HG03064 (cell line): ENCODE results near the gene OR52E5.

Experiments
- ATAC-seq: cut with Tn5 transposase; IDR thresholded peaks from one replicate; pipeline ENCODE4 v1.9.1; 2021; ENCODE audit warnings: low read depth; ENCODE audit not compliant: unreplicated experiment

The OR52E5 gene

DNA sequence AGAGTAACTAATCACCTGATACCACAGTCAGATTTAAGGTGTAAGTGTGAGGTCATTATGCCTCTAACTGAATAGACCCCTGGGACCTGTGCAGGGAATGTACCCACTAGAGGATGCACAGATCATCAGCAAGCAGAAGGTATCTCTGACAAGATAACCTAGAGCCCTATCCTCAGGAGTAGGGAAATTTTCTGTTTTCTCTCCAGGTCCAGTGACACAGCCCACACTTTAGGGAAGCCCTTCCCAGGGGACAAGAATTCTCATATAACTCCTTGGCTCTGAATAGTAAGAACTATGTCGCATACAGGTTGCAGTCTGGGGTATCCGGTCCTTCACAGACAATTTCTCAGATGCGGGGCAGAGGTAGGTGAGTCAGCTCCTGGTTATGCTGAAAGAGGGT, at the start of gene OR52E5:
Gene OR52E5 (plus strand): TSS at position 301 of the 400 bp plus-strand sequence. CDS start 7,569 bp downstream, outside the sequence.
- ATAC-seq = no peak

DNA sequence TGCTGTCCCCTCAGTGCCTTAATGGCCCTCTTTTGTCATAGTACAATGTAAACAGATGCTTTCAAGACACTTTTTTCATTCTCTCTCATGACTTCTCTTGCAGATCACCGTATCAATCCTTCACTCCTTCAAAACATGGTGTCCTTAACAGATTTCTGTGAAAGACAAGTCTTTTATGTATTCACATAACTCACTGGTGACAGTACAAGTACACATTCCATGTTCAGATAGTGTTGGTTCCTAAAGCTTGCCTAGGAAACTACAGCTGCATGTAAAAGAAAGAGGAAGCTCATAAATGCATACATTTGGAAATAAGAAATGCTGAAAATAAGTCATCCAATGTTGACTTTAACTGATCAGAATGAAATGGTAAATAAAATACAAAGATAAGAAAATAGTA, 46.3 kb upstream of the OR52E5 start:
- no peak for ATAC-seq

DNA sequence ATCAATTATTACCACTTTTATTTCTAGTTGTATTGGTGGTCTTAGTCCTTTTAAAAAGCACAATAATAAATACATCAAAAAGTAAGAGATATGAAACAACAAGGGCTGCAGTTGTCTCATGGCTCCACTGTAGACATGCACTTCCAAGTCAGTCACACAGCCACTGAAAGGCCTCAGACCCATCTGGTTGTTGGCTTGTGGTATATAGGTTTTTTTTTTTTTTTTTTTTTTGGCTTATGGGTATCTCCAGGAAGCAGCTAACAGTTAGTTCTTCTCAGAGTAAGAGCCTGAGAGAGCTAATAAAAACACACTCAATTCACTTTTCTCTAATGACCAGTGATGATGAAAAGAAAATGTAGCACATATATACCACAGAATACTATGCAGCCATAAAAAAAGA, 45.3 kb upstream of the OR52E5 start:
- no peak for ATAC-seq

DNA sequence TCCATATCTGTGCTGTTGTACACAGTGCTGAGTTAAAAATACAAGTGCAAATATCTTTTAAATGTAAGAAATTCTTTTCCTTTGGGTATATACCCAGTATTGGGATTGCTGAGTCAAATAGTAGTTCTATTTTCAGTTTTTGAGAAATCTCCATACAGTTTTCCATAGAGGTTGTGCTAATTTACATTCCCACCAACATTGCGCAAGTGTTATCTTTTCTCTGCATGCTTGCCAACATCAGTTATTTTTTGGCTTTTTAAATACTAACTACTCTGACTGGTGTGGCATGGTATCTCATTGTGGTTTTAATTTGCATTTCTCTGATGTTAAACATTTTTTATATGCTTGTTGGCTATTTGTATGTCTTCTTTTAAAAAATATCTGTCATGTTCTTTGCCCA, 42.0 kb upstream of the OR52E5 start:
- ATAC-seq = no peak

DNA sequence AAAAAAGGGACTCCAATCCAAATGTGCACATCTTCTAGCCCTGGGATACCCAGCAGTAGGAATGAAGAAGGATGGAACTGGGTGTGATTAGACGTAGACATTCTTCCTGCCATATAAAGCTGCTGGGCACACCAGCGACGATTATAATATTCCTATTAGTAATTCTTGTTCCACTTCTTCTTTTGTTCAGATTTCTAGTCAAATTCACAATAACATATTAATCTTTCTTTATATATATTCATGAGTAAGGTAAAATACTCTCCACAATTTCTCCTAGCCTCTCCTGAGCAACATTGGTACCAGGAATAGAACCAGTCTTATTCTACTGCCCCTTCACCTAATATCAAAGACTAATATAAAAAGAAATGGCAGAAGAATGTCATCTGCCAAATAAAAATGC, 35.4 kb upstream of the OR52E5 start, which contains the start of gene OR52E8:
Gene OR52E8 (minus strand): TSS at position 101 of the 400 bp plus-strand sequence. CDS start 0 bp downstream, at position 101.
- no peak for ATAC-seq

DNA sequence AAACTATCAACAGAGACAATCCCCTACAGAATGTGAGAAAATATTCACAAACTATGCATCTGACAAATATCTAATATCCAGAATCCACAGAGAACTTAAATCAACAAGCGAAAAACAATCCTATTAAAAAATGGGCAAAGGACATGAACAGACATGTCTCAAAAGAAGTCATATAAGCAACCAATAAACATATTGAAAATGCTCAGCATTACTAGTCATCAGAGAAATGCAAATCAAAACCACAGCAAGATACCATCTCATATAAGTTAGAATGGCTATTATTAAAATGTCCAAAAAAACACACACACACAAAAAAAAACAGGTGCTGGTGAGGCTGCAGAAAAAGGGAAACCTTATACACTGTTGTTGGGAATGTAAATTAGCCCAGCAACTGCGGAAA, 27.2 kb upstream of the OR52E5 start:
- ATAC-seq = no peak

DNA sequence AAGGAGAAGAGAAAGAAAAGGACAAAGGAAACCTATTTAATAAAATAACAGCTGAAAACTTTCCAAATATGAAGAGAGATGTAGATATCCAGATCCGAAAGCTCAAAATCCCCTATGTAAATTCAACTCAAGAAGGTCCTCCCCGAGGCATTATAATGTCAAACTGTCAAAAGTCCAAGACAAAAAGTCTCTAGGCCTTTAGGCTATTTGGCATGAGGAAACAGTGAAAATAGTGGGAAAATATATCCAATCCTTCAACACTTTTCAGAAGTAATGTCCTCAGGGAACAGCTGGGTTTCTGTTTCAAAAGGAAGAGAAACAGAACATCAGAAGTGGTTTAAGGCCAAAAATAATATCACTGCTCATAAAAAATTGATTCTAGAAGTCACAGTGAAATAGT, 14.4 kb upstream of the OR52E5 start:
- no peak for ATAC-seq

DNA sequence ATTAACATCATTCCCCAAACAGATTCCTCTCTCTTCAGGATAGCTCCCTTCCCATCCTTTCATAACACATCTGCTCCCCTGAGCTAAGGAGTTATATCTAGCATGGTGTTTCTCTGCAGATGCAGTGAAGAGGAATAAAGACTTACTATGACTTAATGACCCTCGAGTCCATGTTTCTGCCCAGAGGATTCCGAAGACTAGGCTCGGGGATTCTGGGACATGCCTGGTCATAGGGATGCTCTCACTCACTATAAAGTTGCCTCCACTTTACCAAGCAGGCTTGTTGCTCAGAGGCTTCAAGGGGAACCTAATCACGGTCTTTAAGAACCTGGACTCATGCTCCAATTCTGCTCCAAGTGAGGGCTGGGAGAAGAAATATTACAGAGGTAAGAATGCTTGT, 12.7 kb upstream of the OR52E5 start, which contains the start of gene OR52E4:
Gene OR52E4 (plus strand): TSS at position 301 of the 400 bp plus-strand sequence. CDS start 3,664 bp downstream, outside the sequence.
- no peak for ATAC-seq

DNA sequence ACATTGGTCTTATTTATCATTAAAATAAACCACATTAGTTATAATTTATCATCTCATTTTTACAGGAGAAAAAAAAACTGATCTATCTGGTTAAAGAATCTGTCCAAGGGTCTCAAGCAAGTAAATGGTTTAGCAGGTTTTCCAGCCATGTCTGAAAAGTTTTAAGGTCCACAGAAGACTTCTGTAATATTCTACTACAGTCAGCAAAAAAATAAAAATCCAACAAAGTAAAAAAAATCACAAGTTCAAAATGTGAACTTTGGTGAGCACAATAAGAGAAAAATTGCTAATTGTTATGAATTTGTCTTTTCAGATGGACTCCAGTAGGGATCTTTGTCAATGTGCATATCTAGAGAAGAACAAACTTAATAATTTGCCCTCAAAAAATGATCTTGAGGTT, 11.3 kb upstream of the OR52E5 start:
- no peak for ATAC-seq

DNA sequence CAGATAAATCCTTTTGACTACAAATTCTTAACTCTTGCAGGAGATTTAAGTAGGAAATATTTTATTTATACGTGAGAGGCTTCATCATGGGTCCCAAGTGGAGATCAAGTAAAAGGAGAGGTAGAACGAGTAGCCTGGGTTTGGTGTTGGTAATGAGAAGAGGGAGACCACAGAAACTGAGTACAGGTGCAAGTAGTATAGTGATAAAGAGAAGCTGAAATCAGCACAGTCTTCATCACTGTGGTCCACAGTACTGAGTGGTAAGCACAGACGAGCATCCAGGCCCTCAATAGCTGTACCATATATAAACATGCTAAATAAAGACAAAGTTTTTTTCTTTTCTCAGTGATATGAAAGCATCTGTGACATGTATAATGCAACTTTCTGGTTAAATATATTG, 5.8 kb upstream of the OR52E5 start:
- ATAC-seq = no peak

DNA sequence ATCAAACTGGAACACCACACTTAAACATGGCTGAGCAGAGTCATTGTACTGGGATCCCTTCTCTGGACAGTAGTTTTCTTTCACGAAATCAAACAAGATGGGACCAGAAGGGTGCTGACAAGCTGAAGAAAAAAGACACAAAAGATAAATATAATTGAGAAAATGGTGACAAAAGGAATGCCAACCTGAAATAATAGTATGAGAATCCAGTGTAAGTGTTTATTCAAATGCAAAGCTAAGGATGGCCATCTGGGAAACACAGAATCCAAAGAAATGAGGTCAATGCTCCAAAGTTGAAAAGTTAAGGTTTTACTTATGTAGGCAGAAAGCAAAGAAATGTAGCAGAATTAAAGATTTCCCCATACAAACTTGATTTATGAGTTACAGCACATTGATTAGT, 5.3 kb upstream of the OR52E5 start:
- no peak for ATAC-seq

DNA sequence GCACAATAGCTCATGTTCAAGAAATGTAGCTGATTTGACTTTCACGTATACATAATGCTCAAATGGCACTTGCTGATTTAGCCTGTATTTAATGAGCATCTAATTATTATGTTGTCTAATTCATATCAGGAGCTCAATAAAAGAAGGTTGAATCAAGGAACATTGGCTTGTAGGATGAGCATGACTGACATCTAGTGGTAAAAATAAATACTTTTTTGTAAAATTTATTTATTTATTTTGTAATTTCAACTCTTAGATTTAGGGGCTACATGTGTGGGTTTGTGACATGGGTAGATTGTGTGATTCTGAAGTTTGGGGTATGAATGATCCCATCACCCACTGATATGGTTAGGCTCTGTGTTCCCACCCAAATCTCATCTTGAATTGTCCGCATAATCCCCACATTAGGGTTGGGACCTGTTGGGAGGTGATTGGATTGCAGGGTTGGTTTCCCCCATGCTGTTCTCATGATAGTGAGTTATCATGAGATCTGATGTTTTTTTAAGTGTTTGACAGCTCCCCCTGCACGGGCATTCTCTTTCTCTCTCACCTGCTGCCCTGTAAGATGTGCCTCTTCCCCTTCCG, 1.7 kb upstream of the OR52E5 start:
- no peak for ATAC-seq

DNA sequence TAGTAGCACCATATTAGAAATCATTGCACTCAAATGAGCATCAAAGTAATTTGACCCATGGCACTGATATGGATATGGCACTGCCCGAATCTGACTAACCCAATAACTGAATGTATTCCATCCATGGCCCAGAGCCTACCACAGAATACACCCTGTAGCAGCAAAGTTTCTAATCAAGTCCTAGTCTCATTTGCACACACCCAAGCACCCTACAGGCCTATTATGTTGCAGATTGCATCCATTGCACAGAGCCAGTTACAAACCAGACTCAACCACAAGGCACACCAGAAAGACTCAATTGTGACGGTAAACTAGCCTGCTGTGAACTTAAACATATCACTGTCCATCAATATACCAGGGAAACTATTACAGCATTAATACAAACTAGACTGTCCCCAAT, 6.5 kb downstream of the OR52E5 start:
- no peak for ATAC-seq

DNA sequence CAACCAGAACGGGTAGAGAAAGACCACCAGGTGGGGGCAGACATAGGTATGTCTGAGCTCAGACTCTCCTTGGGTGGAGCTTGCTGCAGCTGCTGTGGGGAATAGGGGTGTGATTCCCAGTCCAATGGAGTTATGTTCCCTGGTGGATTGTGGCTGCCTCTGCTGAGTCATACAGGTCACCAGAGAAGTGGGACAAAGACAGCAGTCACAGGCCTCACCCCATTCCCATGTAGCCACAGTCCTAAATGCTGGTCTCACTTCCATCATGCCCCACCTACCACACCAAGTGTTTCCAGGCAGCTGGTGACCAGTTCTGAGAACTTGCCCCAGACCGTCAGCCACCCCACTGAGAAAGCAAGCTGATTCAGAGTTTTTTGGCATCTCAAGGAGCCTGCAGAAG, 17.5 kb downstream of the OR52E5 start:
- ATAC-seq = no peak

DNA sequence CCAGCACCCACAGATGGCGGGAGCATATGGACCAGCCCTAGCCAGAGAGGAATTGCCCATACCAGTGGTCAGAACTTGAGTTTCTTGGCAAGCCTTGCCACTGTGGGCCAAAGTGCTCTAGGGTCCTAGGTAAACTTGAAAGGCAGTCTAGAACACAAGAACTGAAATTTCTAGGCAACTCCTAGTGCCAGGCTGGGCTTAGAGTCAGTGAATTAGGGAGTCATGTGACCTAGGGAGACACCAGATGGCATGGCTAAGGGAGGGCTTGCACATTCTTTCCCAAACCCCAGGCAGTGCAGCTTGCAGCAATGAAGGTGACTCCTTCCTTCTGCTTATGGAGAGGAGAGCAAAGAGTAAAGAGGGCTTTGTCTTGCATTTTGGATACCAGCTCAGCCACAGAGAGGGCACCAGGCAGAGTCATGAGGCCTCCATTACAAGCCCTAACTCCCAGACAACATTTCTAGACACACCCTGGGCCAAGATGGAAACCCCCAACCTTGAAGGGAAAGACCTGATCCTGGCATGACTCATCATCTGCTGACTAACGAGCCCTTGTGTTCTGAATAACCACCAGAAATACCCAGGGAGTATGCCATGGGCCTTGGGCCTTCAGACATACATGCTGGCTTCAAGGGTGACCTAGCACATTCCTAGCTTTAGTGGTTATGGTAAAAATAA, 29.9 kb downstream of the OR52E5 start:
- ATAC-seq = peak; percentile 83

DNA sequence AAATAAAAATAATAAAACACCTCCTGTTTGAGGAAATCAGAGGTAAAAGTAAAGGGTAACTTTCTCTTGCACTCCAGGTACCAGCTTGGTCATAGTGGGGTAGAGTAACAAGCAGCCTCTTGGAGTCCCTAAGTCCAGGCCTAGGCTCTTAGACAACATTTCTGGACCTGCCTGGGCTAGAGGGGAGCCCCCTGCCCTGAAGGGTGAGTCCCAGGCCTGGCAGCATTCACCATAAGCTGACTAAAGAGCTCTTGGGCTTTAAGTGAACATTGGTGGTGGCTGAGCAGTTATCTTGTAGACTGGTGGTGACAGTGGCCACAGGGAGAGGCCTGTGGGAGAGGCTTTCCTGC, 30.4 kb downstream of the OR52E5 start:
- ATAC-seq = peak; percentile 40

DNA sequence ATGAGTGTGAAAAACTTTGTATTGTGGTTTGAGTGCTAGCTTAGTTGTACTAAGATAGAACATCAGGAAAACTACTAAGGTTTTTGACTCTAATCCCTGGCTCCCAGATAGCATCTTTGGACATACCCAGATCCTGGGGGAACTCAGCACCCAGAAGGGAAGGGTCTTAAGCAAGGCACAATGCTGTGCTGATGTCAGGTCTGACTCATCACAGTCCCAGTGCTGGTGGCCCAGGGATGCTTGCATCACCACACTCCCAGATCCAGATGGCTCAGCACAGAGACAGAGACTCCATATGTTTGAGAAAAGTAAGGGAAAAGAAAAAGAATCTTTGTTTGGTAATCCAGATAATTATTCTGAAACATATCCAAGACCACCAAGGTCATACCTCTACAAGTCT, 30.8 kb downstream of the OR52E5 start:
- no peak for ATAC-seq

DNA sequence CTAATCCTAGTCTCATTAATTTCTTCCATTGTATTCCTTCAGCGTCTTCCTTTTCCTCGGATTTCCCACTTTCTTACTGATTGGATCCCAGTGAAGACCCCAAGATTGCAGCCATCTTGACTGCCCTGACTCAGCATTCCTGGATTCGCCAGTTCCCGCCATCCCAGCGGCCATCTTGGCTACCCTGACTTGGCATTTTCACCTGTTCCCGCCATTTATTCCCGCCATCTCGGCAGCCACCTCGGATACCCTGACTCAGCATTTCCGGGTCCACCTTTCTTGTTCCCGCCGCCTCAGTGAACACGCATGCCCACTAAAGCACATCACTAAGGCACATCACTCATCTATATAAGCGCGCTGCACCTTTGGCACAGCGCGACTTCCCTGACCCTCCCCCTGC, 35.3 kb downstream of the OR52E5 start:
- ATAC-seq = no peak

DNA sequence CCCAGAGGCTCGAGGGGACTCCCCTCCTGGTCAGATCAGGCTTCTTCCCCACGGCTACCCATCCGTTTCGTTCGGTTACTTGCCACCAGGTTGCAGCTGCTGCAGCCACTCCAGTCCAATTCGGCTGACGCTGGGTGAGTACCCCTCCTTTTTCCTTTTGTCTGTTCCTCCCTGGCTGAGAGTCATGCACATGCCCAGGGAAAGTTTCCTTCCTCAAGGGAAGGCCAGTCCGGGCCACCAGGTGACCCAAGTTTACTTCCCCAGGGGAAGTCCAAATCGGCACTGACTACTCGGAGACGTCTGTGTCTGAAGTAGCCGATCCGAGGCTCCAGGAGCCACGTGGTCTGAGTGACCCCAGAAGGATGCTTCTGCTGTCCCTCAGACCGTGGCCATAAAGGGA, 35.8 kb downstream of the OR52E5 start:
- no peak for ATAC-seq

DNA sequence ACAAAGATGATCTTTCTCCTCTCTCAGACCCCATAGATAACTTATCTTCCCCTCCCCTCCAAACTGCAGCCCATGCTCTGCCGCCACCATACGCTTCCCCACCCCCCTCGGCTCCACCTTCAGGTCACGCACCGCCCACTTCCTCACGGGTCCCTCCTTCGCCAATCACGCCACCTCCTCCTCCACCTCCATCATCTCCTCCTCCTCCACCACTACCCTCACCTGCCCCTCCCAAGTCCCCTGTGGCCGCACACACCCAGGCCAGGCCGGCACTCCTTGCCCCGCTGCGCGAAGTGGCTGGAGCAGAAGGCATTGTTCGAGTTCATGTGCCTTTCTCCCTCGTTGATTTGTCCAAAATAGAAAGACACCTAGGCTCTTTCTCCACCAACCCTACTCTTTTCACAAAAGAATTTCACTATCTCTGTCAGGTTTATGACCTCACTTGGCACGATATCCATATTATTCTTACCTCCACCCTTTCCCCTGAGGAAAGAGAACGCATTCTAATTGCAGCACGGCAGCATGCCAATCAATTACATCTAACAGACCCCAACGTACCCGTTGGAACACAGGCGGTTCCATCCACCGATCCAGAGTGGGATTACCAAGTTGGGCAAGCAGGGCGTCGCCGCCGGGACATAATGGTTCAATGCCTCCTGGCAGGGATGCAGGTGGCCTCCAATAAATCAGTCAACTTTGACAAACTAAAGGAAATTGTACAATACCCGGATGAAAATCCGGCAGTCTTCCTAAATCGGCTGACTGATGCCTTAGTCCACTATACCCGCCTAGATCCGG, 36.8 kb downstream of the OR52E5 start:
- no peak for ATAC-seq

DNA sequence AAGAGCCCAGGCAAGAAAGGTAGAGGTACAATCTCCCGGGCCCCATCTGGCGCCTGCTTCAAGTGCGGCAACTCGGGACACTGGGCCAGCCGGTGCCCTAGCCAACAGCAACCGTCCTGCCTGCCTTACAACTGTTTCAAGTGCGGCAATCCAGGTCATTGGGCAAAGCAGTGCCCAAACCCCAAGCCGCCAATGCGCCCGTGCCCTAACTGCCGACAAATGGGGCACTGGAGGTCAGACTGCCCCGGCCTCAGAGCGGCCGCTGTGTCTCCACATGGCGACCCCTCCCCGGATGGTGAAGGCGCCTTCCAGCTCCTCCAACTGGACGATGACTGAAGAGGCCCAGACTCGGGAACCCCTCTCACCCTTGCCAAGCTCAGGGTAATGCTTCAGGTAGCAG, 37.6 kb downstream of the OR52E5 start:
- no peak for ATAC-seq

DNA sequence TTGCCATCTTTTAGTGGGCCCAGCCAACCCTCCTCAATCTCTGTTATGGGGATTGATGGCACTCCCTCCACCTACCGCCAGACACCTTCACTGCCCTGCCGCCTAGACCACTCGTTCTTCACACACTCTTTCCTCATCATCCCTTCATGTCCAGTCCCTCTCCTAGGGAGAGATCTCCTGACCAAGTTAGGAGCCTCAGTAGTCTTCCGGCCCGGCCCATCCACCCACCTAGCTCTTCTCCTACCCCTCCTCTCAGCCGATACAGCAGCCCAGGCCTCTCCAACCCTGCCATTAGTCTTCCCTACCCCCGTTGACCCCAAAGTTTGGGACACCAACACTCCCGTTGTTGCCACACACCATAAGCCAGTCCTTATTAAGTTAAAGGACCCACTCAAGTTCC, 38.1 kb downstream of the OR52E5 start:
- no peak for ATAC-seq
